Mesothelial cell of epicardium (in vitro differentiated cells): ENCODE data around the gene EMX1. TPM values are rescaled to one million over a fixed set of nuclear protein-coding genes. Genes with fewer than 3 reads are reported as not detected.

Experiments used
- DNase-seq, 2 experiments: peaks; one replicate each; pipeline ENCODE4 v3.0.0; 2021; ENCODE audit warnings: low spot score in 2 of 2; ENCODE audit not compliant: unreplicated experiment in 2 of 2
- H3K27ac Mint-ChIP-seq: 2 replicates; pipeline ENCODE4 v1.8.0; 2021; ENCODE audit warnings: mixed read lengths
- H3K27me3 Mint-ChIP-seq: 2 replicates; pipeline ENCODE4 v1.8.0; 2021; ENCODE audit warnings: low read depth, mixed read lengths
- H3K36me3 Mint-ChIP-seq: 2 replicates; pipeline ENCODE4 v1.8.0; 2021; ENCODE audit warnings: mixed read lengths
- H3K4me1 Mint-ChIP-seq: 2 replicates; pipeline ENCODE4 v1.8.0; 2021; ENCODE audit warnings: mixed read lengths
- H3K4me3 Mint-ChIP-seq: 2 replicates; pipeline ENCODE4 v1.8.0; 2021; ENCODE audit warnings: mild to moderate bottlenecking, moderate library complexity, mixed read lengths
- H3K9me3 Mint-ChIP-seq: 2 replicates; pipeline ENCODE4 v1.8.0; 2021; ENCODE audit warnings: mixed read lengths
- CTCF ChIP-seq: fragments of 200-600 bp; sonication (generic); IDR thresholded peaks from one replicate; pipeline ENCODE4 v1.5.0; 2021; ENCODE audit warnings: antibody characterized with exemption; ENCODE audit not compliant: unreplicated experiment
- total RNA-seq: library from RNA; stranded (reverse); gene quantifications from 3 replicates; pipeline ENCODE4 v1.2.1, GENCODE V29; 2021

EMX1 gene
- total RNA-seq, 1 donor from 2014 or later, result not detected

- Mint-ChIP-seq H3K36me3 (no peaks in the 10 kb centered on the region), H3K27ac (no peak overlapping the region), H3K4me1 (peaks cover 8% of the 10 kb centered on the region), H3K4me3 (no peak overlapping the region), H3K27me3 (no peaks in the 10 kb centered on the region), H3K9me3 (no peaks in the 10 kb centered on the region)
- TF ChIP-seq CTCF, result no peak
- no peak for DNase-seq
Measured at GRCh38 chr2:72961853-72962468, 44.6 kb downstream of the EMX1 start.

- H3K27me3 Mint-ChIP-seq, result no peaks in the 10 kb centered on the region
- no peak overlapping the region for H3K4me3 Mint-ChIP-seq
- no peak for TF ChIP-seq CTCF
- peaks cover 8% of the 10 kb centered on the region for H3K4me1 Mint-ChIP-seq
- H3K9me3 Mint-ChIP-seq, result no peaks in the 10 kb centered on the region
- no peak for DNase-seq
- H3K36me3 Mint-ChIP-seq, result no peaks in the 10 kb centered on the region
- peak overlapping the region; percentile 53 for H3K27ac Mint-ChIP-seq
Measured at GRCh38 chr2:72962911-72963310, 45.6 kb downstream of the EMX1 start.

- TF ChIP-seq CTCF, result no peak
- H3K27ac Mint-ChIP-seq, result peak overlapping the region; percentile 53
- H3K36me3 Mint-ChIP-seq, result no peaks in the 10 kb centered on the region
- no peaks in the 10 kb centered on the region for H3K27me3 Mint-ChIP-seq
- no peaks in the 10 kb centered on the region for H3K9me3 Mint-ChIP-seq
- no peak for DNase-seq
- no peak overlapping the region for H3K4me3 Mint-ChIP-seq
- H3K4me1 Mint-ChIP-seq, result peaks cover 8% of the 10 kb centered on the region
Measured at GRCh38 chr2:72963423-72964145, 46.3 kb downstream of the EMX1 start.

- H3K36me3 Mint-ChIP-seq, result no peaks in the 10 kb centered on the region
- no peaks in the 10 kb centered on the region for H3K9me3 Mint-ChIP-seq
- no peak for TF ChIP-seq CTCF
- no peak overlapping the region for H3K4me3 Mint-ChIP-seq
- H3K27me3 Mint-ChIP-seq, result no peaks in the 10 kb centered on the region
- no peak overlapping the region for H3K27ac Mint-ChIP-seq
- H3K4me1 Mint-ChIP-seq, result peaks cover 8% of the 10 kb centered on the region
- DNase-seq, result no peak
Measured at GRCh38 chr2:72964146-72964525, 46.8 kb downstream of the EMX1 start.

GRCh38 chr2:72965016-72965415 is 47.7 kb downstream of the EMX1 start:
- no peak overlapping the region for H3K27ac Mint-ChIP-seq
- TF ChIP-seq CTCF, result no peak
- DNase-seq, result no peak
- H3K4me1 Mint-ChIP-seq, result peaks cover 8% of the 10 kb centered on the region
- no peaks in the 10 kb centered on the region for H3K27me3 Mint-ChIP-seq
- H3K9me3 Mint-ChIP-seq, result no peaks in the 10 kb centered on the region
- H3K36me3 Mint-ChIP-seq, result no peaks in the 10 kb centered on the region
- H3K4me3 Mint-ChIP-seq, result no peak overlapping the region
